Activated CD4-positive, alpha-beta T cell treated with anti-CD3 and anti-CD28 coated beads for 4 hours (primary cell): ENCODE data around the gene ZBTB1.

Experiments used
- DNase-seq, 2 donors: peaks; one replicate each; pipeline ENCODE4 v3.0.0-alpha.2; 2020

Gene ZBTB1, protein sequence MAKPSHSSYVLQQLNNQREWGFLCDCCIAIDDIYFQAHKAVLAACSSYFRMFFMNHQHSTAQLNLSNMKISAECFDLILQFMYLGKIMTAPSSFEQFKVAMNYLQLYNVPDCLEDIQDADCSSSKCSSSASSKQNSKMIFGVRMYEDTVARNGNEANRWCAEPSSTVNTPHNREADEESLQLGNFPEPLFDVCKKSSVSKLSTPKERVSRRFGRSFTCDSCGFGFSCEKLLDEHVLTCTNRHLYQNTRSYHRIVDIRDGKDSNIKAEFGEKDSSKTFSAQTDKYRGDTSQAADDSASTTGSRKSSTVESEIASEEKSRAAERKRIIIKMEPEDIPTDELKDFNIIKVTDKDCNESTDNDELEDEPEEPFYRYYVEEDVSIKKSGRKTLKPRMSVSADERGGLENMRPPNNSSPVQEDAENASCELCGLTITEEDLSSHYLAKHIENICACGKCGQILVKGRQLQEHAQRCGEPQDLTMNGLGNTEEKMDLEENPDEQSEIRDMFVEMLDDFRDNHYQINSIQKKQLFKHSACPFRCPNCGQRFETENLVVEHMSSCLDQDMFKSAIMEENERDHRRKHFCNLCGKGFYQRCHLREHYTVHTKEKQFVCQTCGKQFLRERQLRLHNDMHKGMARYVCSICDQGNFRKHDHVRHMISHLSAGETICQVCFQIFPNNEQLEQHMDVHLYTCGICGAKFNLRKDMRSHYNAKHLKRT

GRCh38 chr14:64504310-64504896 lies at the start of gene ZBTB1:
ZBTB1 (plus strand) TSS chr14:64504770; CDS start chr14:64521505, 16,735 bp downstream.
- DNase-seq, result peak; percentile 80 to 87

- DNase-seq, result no peak
Observed at GRCh38 chr14:64459405-64460136, 45.0 kb upstream of the ZBTB1 start.

- no peak for DNase-seq
Observed at GRCh38 chr14:64461221-64461620, 43.3 kb upstream of the ZBTB1 start.

GRCh38 chr14:64463195-64463594 lies 41.4 kb upstream of the ZBTB1 start:
- DNase-seq, result no peak

DNA sequence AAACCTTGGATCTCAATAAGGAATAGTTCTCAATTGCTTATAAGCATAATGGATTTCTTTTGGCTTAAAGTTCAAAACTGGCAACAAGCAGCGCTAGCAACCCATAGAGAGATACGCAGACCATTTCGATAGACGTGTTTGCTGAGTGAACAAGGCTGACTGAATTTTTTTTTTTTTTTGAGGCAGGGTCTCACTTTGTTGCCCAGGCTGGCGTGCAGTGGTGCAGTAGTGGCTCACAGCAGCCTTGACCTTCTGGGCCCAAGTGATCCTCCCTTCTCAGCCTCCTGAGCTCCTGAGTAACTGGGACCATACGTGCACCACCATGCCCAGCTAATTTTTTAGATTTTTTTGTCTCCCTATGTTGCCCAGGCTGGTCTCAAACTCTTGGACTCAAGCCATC lies 40.7 kb upstream of the ZBTB1 start:
- no peak for DNase-seq

DNA sequence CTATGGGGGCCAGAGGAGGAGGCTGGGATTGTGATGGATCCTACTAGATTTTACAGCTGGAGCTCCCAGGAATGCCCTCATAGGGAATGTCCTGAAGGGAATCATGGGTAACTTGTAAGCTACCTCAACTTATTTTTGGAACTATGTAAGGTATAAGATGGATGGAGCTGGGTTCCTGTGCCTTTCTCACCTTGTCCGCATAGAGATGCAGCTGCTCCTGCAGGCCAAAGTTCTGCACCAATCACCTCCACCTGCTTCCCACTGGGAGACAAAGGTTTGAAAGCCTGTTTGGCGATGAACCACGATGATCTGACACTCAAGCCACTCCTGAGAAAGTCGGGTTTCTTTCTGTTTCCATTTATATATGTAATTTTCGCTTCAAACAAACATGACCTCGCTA lies 39.9 kb upstream of the ZBTB1 start:
- DNase-seq, result no peak

- peak; percentile 45 to 60 for DNase-seq
Observed at GRCh38 chr14:64465191-64465822, 39.3 kb upstream of the ZBTB1 start, which contains the start of gene AKAP5. AKAP5 (plus strand) TSS chr14:64465499; CDS start chr14:64468395, 2,896 bp downstream.

DNA sequence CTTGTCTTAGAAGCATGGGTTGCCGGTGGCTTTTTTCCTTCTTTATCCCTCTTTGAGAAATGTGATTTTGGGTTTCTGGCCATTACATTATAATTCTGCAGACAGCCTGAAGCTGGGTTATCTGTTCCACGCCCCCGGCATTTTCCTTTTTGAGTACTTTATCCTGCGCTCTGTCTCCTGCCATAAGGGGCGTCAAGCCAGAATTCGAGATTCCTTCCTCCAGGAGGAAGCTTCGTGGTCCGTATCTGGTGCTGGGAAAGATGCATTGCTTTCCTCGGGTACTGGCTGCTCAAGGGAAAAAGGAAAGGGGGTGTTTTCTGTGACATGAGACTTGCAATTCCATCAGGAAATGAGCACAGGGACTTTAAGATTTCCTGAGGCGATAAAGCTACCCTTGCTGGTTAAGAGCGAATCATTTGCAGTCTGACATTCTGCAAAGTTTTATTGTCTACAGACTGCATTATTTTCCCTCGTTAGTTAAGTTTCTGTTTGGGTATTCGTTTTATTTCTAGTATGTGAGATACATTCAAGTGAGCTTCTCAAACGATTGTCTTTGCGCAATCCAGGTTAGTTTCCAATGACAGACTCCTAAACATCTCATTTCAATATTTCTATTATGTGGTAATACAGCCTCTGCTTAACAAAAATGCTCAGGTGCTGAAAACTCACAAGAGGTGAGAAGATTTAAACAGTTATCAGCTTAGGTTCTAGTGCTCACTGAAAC lies 38.6 kb upstream of the ZBTB1 start:
- no peak for DNase-seq

DNA sequence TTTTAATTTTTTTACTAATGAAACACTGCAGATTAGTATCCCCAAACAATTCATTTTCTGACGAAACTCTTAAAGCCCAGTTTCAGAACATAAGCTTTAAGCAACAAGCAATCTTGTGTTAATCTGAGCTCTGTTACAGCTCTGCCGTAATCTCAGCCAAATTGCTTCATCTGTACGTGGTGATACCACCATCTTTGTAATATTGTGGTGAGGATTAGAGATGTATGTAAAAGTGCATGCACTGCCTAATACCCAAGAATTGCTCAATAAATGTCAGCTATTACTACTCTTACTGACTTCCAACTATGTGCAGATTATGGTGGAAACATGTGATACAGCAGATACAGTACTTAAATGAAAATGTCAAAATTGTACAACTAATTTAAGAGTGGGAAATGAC lies 37.5 kb upstream of the ZBTB1 start:
- DNase-seq, result no peak

DNA sequence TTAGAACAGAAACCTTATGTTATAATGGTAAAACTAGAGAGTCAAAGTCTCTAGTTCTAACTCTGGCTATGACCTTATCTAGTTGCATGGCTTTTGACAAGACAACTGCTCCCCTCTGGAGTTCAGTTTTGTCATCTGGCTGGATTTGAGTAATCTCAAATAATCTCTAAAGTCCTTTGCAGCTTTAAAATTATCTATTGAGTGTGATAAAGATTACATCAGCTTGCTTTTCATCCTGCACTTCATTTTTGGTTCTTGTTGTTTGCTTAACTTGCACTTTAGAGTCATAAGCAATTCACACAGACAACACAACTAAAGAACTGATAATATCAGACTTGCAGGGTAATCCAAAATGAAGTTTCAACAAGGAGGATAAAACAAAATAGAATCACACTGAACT lies 37.0 kb upstream of the ZBTB1 start:
- no peak for DNase-seq

GRCh38 chr14:64468451-64468850 lies 36.1 kb upstream of the ZBTB1 start:
- DNase-seq, result no peak

DNA sequence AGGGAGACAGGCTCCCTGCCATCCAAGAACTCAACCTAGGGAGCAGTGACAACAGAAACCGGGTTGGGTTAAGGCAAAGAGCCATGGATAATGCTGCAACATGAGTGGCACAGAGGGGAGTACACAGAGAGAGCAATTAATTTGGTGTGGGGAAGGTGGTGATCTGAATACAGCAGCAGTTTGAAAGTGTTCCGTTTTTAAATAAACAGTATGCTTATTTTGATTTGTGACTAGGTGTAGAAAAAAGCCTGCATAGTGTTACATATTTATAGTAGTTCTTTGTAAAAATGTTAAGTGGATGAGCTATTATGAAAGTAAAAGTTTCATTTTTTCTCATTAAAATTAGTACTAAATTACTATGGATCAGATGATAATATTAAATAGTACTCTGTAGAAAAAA lies 30.5 kb upstream of the ZBTB1 start:
- no peak for DNase-seq

DNA sequence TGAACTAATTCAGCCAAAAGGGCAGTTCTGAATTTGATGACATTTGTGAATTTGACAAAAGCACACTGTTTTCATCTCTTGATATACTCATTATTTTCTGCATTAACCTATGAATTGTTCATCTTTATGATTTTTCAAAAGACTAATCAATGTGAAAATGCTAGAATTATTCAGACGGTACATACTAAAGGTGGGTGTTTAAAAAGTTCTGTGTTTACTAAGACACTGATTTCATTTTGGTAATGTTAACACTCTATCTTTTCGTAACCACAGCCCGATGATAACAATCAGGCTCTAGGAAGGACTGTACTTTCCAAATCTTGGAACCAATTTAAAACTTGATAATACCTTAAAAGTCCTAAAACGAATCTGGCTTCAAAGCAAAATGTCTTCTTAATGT lies 29.9 kb upstream of the ZBTB1 start:
- no peak for DNase-seq

- no peak for DNase-seq
Observed at GRCh38 chr14:64475585-64476273, 28.8 kb upstream of the ZBTB1 start.

DNA sequence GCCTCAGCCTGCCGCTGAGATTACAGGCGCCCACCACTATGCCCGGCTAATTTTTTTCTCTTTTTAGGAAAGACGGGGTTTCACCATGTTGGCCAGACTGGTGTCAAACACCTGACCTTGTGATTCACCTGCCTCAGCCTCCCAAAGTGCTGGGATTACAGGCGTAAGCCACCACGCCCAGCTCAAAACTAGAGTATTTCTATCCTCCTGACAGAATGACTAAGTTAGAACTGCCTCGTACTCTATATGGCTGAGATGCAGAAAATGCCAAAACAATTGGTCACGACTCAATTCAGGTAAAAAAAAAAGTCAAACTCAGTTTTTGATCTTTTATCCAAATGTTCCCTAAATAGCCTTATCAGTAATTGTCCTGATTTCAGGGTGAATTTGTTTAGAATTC lies 28.1 kb upstream of the ZBTB1 start:
- DNase-seq, result no peak

- no peak for DNase-seq
Observed at GRCh38 chr14:64478634-64479250, 25.8 kb upstream of the ZBTB1 start.

GRCh38 chr14:64488590-64489099 lies 15.9 kb upstream of the ZBTB1 start:
- DNase-seq, result no peak

GRCh38 chr14:64491637-64492036 lies 12.9 kb upstream of the ZBTB1 start:
- no peak for DNase-seq

GRCh38 chr14:64493455-64493854 lies 11.1 kb upstream of the ZBTB1 start:
- no peak for DNase-seq

DNA sequence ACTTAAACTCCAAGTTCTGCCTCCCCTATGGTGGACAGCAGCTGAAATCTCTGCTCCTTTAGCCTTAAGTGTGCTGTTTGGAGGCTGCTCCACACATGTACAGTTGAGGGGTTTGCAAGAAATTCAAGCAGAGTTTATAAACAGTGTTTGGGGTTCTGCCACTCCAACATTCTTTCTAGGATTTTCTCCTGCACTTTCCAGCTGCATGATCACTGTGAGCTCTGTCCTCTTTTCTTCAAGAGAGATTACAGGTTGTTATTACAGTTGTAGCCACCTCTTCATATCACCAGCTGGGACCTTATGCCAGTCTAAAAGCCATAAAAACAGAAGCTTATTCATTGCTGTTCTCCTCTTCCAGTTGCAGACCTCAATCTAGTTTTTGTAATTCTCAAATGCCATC lies 9.3 kb upstream of the ZBTB1 start:
- DNase-seq, result no peak

GRCh38 chr14:64496764-64497163 lies 7.8 kb upstream of the ZBTB1 start:
- no peak for DNase-seq
